KMS-11 (cell line): ENCODE data around the gene ABCC5.

Experiments used
- H2AFZ ChIP-seq: fragments of 200-600 bp; sonication (generic); 2 replicates; pipeline ENCODE4 v1.6.1; 2016; ENCODE audit warnings: antibody characterized with exemption, mixed run types, low read depth
- H3K27ac ChIP-seq: fragments of 200-600 bp; sonication (generic); 2 replicates; pipeline ENCODE4 v1.6.1; 2016; ENCODE audit warnings: mild to moderate bottlenecking, mixed run types
- H3K27me3 ChIP-seq: fragments of 200-600 bp; sonication (generic); 2 replicates; pipeline ENCODE4 v1.6.1; 2017; ENCODE audit warnings: mild to moderate bottlenecking, low read depth, mixed run types, moderate library complexity; ENCODE audit not compliant: insufficient read depth
- H3K36me3 ChIP-seq: fragments of 200-600 bp; sonication (generic); 2 replicates; pipeline ENCODE4 v1.6.1; 2017; ENCODE audit warnings: mild to moderate bottlenecking, mixed run types; ENCODE audit not compliant: insufficient read depth
- H3K4me1 ChIP-seq: fragments of 200-600 bp; sonication (generic); 2 replicates; pipeline ENCODE4 v1.6.1; 2016; ENCODE audit warnings: mild to moderate bottlenecking, low read depth, mixed run types; ENCODE audit not compliant: poor library complexity, severe bottlenecking
- H3K4me2 ChIP-seq: fragments of 200-600 bp; sonication (generic); 2 replicates; pipeline ENCODE4 v1.7.0; 2016; ENCODE audit warnings: mild to moderate bottlenecking, mixed run types
- H3K4me3 ChIP-seq: fragments of 200-600 bp; sonication (generic); IDR thresholded peaks from 2 replicates; pipeline ENCODE4 v1.6.1; 2017; ENCODE audit warnings: low read depth, low read length, mixed read lengths; ENCODE audit not compliant: insufficient read depth
- H3K79me2 ChIP-seq: fragments of 200-600 bp; sonication (generic); 2 replicates; pipeline ENCODE4 v1.6.1; 2016; ENCODE audit warnings: low read depth, mixed run types; ENCODE audit not compliant: insufficient read depth
- H3K9ac ChIP-seq: fragments of 200-600 bp; sonication (generic); 2 replicates; pipeline ENCODE4 v1.6.1; 2016; ENCODE audit warnings: mild to moderate bottlenecking, mixed run types
- H4K20me1 ChIP-seq: fragments of 200-600 bp; sonication (generic); 2 replicates; pipeline ENCODE4 v1.6.1; 2016; ENCODE audit warnings: mild to moderate bottlenecking, mixed run types; ENCODE audit not compliant: insufficient read depth
- CTCF ChIP-seq: fragments of 200-600 bp; sonication (generic); conservative IDR thresholded peaks from 2 replicates; pipeline ENCODE4 v1.6.1; 2017; ENCODE audit warnings: low read depth, mild to moderate bottlenecking, antibody characterized with exemption, low read length, moderate library complexity, mixed read lengths

ABCC5 gene

GRCh38 chr3:183984749-183985729, 32.6 kb downstream of the ABCC5 start:
- no peaks in the 10 kb centered on the region for H3K4me1 ChIP-seq
- H4K20me1 ChIP-seq, result no peaks in the 10 kb centered on the region
- no peak overlapping the region for H3K4me2 ChIP-seq
- no peaks in the 10 kb centered on the region for H3K79me2 ChIP-seq
- no peak for TF ChIP-seq CTCF
- H3K27ac ChIP-seq, result no peak overlapping the region
- H3K27me3 ChIP-seq, result no peaks in the 10 kb centered on the region
- no peak overlapping the region for H3K9ac ChIP-seq
- H2AFZ ChIP-seq, result no peak overlapping the region
- no peak overlapping the region for H3K4me3 ChIP-seq
- H3K36me3 ChIP-seq, result no peaks in the 10 kb centered on the region

GRCh38 chr3:183984127-183984740, 33.5 kb downstream of the ABCC5 start:
- Histone ChIP-seq H3K36me3 (no peaks in the 10 kb centered on the region), H3K27ac (no peak overlapping the region), H3K79me2 (no peaks in the 10 kb centered on the region), H2AFZ (no peak overlapping the region), H3K4me3 (no peak overlapping the region), H3K9ac (no peak overlapping the region), H3K4me2 (no peak overlapping the region), H3K27me3 (no peaks in the 10 kb centered on the region), H3K4me1 (no peaks in the 10 kb centered on the region), H4K20me1 (no peaks in the 10 kb centered on the region)
- TF ChIP-seq CTCF, result no peak

GRCh38 chr3:183981990-183982644, 35.6 kb downstream of the ABCC5 start:
- no peak for TF ChIP-seq CTCF

DNA sequence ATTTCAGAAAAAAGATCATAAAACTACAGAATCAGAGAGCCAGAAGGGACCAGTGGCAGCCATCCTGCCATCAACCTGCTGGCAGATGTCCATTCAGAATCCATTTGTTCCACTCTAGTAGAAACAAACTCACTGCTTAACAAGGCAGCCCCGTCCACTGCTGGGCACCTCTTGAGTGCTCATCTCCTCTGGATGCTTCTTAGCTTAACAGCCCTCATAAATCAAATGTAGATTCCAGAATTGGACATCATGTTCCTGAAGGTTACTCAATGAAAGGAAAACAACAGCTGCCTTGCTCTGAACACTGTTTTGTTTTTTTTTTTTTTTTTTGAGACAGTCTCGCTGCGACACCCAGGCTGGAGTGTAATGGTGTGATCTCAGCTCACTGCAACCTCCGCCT, 37.3 kb downstream of the ABCC5 start:
- H3K4me1 ChIP-seq, result peaks cover 17% of the 10 kb centered on the region
- H4K20me1 ChIP-seq, result no peaks in the 10 kb centered on the region

More at GRCh38 chr3:183981990-183982644, 35.6 kb downstream of the ABCC5 start:
- Histone ChIP-seq H3K36me3 (no peaks in the 10 kb centered on the region), H3K27ac (no peak overlapping the region), H3K9ac (no peak overlapping the region), H3K4me3 (no peak overlapping the region), H3K27me3 (no peaks in the 10 kb centered on the region), H3K4me2 (no peak overlapping the region), H3K4me1 (peaks cover 4% of the 10 kb centered on the region), H2AFZ (no peak overlapping the region), H4K20me1 (no peaks in the 10 kb centered on the region), H3K79me2 (no peaks in the 10 kb centered on the region)

More for the DNA sequence above, 37.3 kb downstream of the ABCC5 start:
- H3K79me2 ChIP-seq, result no peaks in the 10 kb centered on the region
- H3K36me3 ChIP-seq, result no peaks in the 10 kb centered on the region
- no peak overlapping the region for H2AFZ ChIP-seq
- no peak overlapping the region for H3K4me2 ChIP-seq
- no peak overlapping the region for H3K9ac ChIP-seq
- no peaks in the 10 kb centered on the region for H3K27me3 ChIP-seq
- H3K4me3 ChIP-seq, result no peak overlapping the region
- no peak for TF ChIP-seq CTCF
- H3K27ac ChIP-seq, result no peak overlapping the region
